WTC11 (cell line): ENCODE measurements around the gene CST3. TPM values are rescaled to one million over a fixed set of nuclear protein-coding genes. Genes with fewer than 3 reads are reported as not detected.

Source experiments
- AFF4 ChIP-seq: sonication (generic); formaldehyde crosslinking; IDR thresholded peaks from 2 replicates; pipeline ENCODE4 v1.8.1; 2023; ENCODE audit warnings: mild to moderate bottlenecking, missing genetic modification reagents, borderline replicate concordance
- ATF6 ChIP-seq: sonication (generic); formaldehyde crosslinking; IDR thresholded peaks from 2 replicates; pipeline ENCODE4 v1.8.1; 2023; ENCODE audit warnings: mild to moderate bottlenecking, missing genetic modification reagents
- CDX4 ChIP-seq: fragments of 250-450 bp; sonication (Bioruptor Pico); IDR thresholded peaks from 2 replicates; pipeline ENCODE4 v1.9.0; 2021; ENCODE audit warnings: moderate library complexity, mild to moderate bottlenecking, inconsistent platforms, borderline replicate concordance
- CREM ChIP-seq: sonication (generic); formaldehyde crosslinking; IDR thresholded peaks from 2 replicates; pipeline ENCODE4 v1.8.1; 2022; ENCODE audit warnings: mild to moderate bottlenecking, missing genetic modification reagents, moderate library complexity
- E2F4 ChIP-seq: sonication (generic); formaldehyde crosslinking; IDR thresholded peaks from 2 replicates; pipeline ENCODE4 v1.8.1; 2022; ENCODE audit warnings: low read depth, mild to moderate bottlenecking, moderate library complexity, missing genetic modification reagents, borderline replicate concordance
- ERG ChIP-seq: fragments of 250-450 bp; sonication (Bioruptor Pico); IDR thresholded peaks from 2 replicates; pipeline ENCODE4 v1.8.0; 2021; ENCODE audit warnings: mild to moderate bottlenecking
- FOXP1 ChIP-seq: sonication (generic); formaldehyde crosslinking; IDR thresholded peaks from 2 replicates; pipeline ENCODE4 v1.8.0; 2022; ENCODE audit warnings: missing genetic modification reagents, mild to moderate bottlenecking, moderate library complexity, borderline replicate concordance
- GRHL2 ChIP-seq: fragments of 250-450 bp; sonication (Bioruptor Pico); IDR thresholded peaks from 2 replicates; pipeline ENCODE4 v1.8.0; 2022; ENCODE audit warnings: mild to moderate bottlenecking, moderate library complexity; ENCODE audit not compliant: insufficient replicate concordance, severe bottlenecking
- GTF2I ChIP-seq: fragments of 250-450 bp; sonication (Bioruptor Pico); conservative IDR thresholded peaks from 2 replicates; pipeline ENCODE4 v1.4.0; 2021; ENCODE audit warnings: mild to moderate bottlenecking
- HMGA2 ChIP-seq: fragments of 250-450 bp; sonication (Bioruptor Pico); IDR thresholded peaks from 2 replicates; pipeline ENCODE4 v1.4.0; 2021; ENCODE audit warnings: mild to moderate bottlenecking, moderate library complexity
- IRF1 ChIP-seq: sonication (generic); formaldehyde crosslinking; IDR thresholded peaks from 2 replicates; pipeline ENCODE4 v1.8.0; 2023; ENCODE audit warnings: missing genetic modification reagents
- JAZF1 ChIP-seq: fragments of 250-450 bp; sonication (Bioruptor Pico); IDR thresholded peaks from 2 replicates; pipeline ENCODE4 v1.9.0; 2021; ENCODE audit warnings: moderate library complexity, mild to moderate bottlenecking, inconsistent platforms
- NR1H2 ChIP-seq: sonication (generic); formaldehyde crosslinking; IDR thresholded peaks from 2 replicates; pipeline ENCODE4 v1.9.0; 2021; ENCODE audit warnings: mild to moderate bottlenecking, moderate library complexity, missing genetic modification reagents
- NR3C1 ChIP-seq: sonication (generic); formaldehyde crosslinking; conservative IDR thresholded peaks from 2 replicates; pipeline ENCODE4 v1.8.1; 2023; ENCODE audit warnings: low read depth, mild to moderate bottlenecking, missing genetic modification reagents
- PRRX2 ChIP-seq: fragments of 250-450 bp; sonication (Bioruptor Pico); IDR thresholded peaks from 2 replicates; pipeline ENCODE4 v1.8.0; 2021; ENCODE audit warnings: mild to moderate bottlenecking
- TEAD4 ChIP-seq: sonication (generic); formaldehyde crosslinking; IDR thresholded peaks from 2 replicates; pipeline ENCODE4 v1.8.0; 2022; ENCODE audit warnings: mild to moderate bottlenecking, missing genetic modification reagents
- USF2 ChIP-seq: sonication (generic); formaldehyde crosslinking; IDR thresholded peaks from 2 replicates; pipeline ENCODE4 v1.8.1; 2023; ENCODE audit warnings: mild to moderate bottlenecking, missing genetic modification reagents, moderate library complexity
- ZBTB43 ChIP-seq: sonication (generic); formaldehyde crosslinking; IDR thresholded peaks from 2 replicates; pipeline ENCODE4 v1.8.1; 2023; ENCODE audit warnings: mild to moderate bottlenecking, missing genetic modification reagents
- ZNF281 ChIP-seq: sonication (generic); formaldehyde crosslinking; IDR thresholded peaks from 2 replicates; pipeline ENCODE4 v1.8.0; 2023; ENCODE audit warnings: mild to moderate bottlenecking, missing genetic modification reagents
- ZNF423 ChIP-seq: fragments of 250-450 bp; sonication (Bioruptor Pico); IDR thresholded peaks from 2 replicates; pipeline ENCODE4 v2.1.2; 2022; ENCODE audit warnings: mild to moderate bottlenecking, moderate library complexity
- total RNA-seq: library from RNA; stranded (reverse); gene quantifications from 3 replicates; pipeline ENCODE4 v1.2.3, GENCODE V29; 2021

Gene CST3
- total RNA-seq, 1 experiment from 2014 or later, result 52.1 TPM

GRCh38 chr20:23637282-23638221 lies at the start of gene CST3 (continued):
- TF ChIP-seq AFF4 (no peak), GTF2I (CRISPR knock-in tag) (no peak), FOXP1 (CRISPR knock-in tag) (peak; percentile 20; the same call in 1 of the 2 replicates), ZBTB43 (CRISPR knock-in tag) (no peak), ZNF281 (no peak), CDX4 (CRISPR knock-in tag) (no peak), PRRX2 (CRISPR knock-in tag) (no peak), JAZF1 (no peak), IRF1 (no peak), ERG (CRISPR knock-in tag) (no peak), ZNF423 (CRISPR knock-in tag) (no peak), ATF6 (CRISPR knock-in tag) (no peak), CREM (CRISPR knock-in tag) (no peak), NR3C1 (CRISPR knock-in tag) (no peak), GRHL2 (CRISPR knock-in tag) (no peak), E2F4 (no peak), USF2 (CRISPR knock-in tag) (no peak), TEAD4 (CRISPR knock-in tag) (no peak), NR1H2 (CRISPR knock-in tag) (no peak), HMGA2 (no peak)
